ENCODE data around the gene NIPA2. TPM values are rescaled to one million over a fixed set of nuclear protein-coding genes. Genes with fewer than 3 reads are reported as not detected.

NIPA2 gene
- total RNA-seq, 1 experiment from 2014 or later, result 89.4 TPM

DNA sequence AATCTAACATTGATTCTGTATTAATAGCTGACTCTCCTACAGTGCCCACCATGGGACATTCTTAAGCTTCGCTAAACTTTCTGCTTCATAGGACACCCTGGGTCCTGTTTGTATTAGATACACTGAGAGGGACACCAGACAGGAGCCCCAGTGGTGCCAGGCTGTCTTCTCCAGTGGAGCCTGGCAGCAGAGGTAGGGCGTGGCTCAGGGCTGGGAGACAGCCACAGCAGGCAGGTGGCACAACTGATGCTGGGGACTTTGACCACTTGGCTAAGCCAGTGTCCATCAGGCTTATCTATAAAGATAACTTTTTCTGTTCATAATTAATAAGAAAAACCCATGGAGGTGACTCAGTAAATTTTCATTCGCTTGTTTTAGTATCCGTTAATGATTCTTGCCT is 30.2 kb upstream of the NIPA2 start:
- TF ChIP-seq, protein P1, sequence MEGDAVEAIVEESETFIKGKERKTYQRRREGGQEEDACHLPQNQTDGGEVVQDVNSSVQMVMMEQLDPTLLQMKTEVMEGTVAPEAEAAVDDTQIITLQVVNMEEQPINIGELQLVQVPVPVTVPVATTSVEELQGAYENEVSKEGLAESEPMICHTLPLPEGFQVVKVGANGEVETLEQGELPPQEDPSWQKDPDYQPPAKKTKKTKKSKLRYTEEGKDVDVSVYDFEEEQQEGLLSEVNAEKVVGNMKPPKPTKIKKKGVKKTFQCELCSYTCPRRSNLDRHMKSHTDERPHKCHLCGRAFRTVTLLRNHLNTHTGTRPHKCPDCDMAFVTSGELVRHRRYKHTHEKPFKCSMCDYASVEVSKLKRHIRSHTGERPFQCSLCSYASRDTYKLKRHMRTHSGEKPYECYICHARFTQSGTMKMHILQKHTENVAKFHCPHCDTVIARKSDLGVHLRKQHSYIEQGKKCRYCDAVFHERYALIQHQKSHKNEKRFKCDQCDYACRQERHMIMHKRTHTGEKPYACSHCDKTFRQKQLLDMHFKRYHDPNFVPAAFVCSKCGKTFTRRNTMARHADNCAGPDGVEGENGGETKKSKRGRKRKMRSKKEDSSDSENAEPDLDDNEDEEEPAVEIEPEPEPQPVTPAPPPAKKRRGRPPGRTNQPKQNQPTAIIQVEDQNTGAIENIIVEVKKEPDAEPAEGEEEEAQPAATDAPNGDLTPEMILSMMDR (IDR thresholded peaks at IDR 0.05; ENCODE audit: insufficient read depth in 1 of 2, low read depth in 1 of 2, low read length in 1 of 2, severe bottlenecking in 1 of 2, unreplicated experiment in 1 of 2), result no peak
- Mint-ChIP-seq H3K36me3 (ENCODE audit: insufficient read depth, unreplicated experiment) (peaks cover 16% of the 10 kb centered on the region), H3K27ac (ENCODE audit: unreplicated experiment) (no peak overlapping the region), H3K27me3 (ENCODE audit: insufficient read depth, unreplicated experiment) (no peaks in the 10 kb centered on the region), H3K4me3 (ENCODE audit: unreplicated experiment) (no peak overlapping the region), H3K4me1 (ENCODE audit: low read depth, unreplicated experiment) (no peaks in the 10 kb centered on the region), H3K9me3 (ENCODE audit: unreplicated experiment) (no peaks in the 10 kb centered on the region)
- H3K36me3 ChIP-seq (ENCODE audit: control insufficient read depth, insufficient read depth, low read length), result no peaks in the 10 kb centered on the region
- BruUV-seq (replicated peaks), result no TSS peak
- intact Hi-C loops (cut with micrococcal nuclease; ENCODE audit: unreplicated experiment), result loop anchor here (1.0 kb wide), 1 partner anchor 20 kb away; no protein-coding TSS in a partner anchor
- peaks cover 4% of the 10 kb centered on the region; the same call in 1 of the 2 replicates for H3K4me1 ChIP-seq
- no peak overlapping the region for H3K4me3 ChIP-seq (ENCODE audit: low read depth, low read length)
- CTCF ChIA-PET, result no interaction called here
- no peaks in the 10 kb centered on the region for H3K9me3 ChIP-seq
- POLR2A ChIA-PET, result interaction anchor here (1.0 kb wide), 1 partner anchor 30 kb away, joined by 4 read pairs; the partner anchor contains the start of gene NIPA2
- DNase-seq, result no peak
- H3K27me3 ChIP-seq (replicated peaks; ENCODE audit: control insufficient read depth, insufficient read depth, low read length), result no peaks in the 10 kb centered on the region

DNA sequence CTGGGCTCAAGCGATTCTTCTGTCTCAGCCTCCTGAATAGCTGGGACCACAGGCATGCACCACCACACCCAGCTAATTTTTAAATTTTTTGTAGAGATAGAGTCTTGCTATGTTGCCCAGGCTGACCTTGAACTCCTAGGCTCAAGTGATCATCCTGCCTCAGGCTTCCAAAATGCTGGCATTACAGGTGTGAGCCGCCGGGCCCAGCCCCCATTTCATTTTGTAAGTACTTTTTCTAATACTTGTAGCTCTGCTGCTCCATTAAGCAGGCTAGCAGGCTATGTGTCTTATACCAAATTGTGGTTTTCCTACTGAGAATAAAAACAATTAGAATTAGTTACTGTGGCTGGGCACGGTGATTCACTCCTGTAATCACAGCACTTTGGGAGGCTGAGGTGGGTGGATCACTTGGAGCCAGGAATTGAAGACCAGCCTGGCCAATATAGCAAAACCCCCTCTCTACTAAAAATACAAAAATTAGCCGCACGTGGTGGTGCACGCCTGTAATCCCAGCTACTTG is 29.6 kb upstream of the NIPA2 start:
- ChIA-PET POLR2A (interaction anchor here (1.0 kb wide), 1 partner anchor 29 kb away, joined by 4 read pairs; the partner anchor contains the start of gene NIPA2), CTCF (no interaction called here)
- TF ChIP-seq, protein P1 (IDR thresholded peaks at IDR 0.05; ENCODE audit: insufficient read depth in 1 of 2, low read depth in 1 of 2, low read length in 1 of 2, severe bottlenecking in 1 of 2, unreplicated experiment in 1 of 2), result no peak
- H3K9me3 Mint-ChIP-seq (ENCODE audit: unreplicated experiment), result no peaks in the 10 kb centered on the region
- peaks cover 16% of the 10 kb centered on the region for H3K36me3 Mint-ChIP-seq (ENCODE audit: insufficient read depth, unreplicated experiment)
- DNase-seq, result no peak
- H3K4me3 ChIP-seq (ENCODE audit: low read depth, low read length), result no peak overlapping the region
- no peaks in the 10 kb centered on the region for H3K27me3 Mint-ChIP-seq (ENCODE audit: insufficient read depth, unreplicated experiment)
- H3K4me1 ChIP-seq, result peaks cover 4% of the 10 kb centered on the region; the same call in 1 of the 2 replicates
- H3K4me3 Mint-ChIP-seq (ENCODE audit: unreplicated experiment), result no peak overlapping the region
- no peaks in the 10 kb centered on the region for H3K9me3 ChIP-seq
- H3K27ac Mint-ChIP-seq (ENCODE audit: unreplicated experiment), result no peak overlapping the region
- H3K27me3 ChIP-seq (replicated peaks; ENCODE audit: control insufficient read depth, insufficient read depth, low read length), result no peaks in the 10 kb centered on the region
- BruUV-seq (replicated peaks), result no TSS peak
- H3K36me3 ChIP-seq (ENCODE audit: control insufficient read depth, insufficient read depth, low read length), result no peaks in the 10 kb centered on the region
- intact Hi-C loops (cut with micrococcal nuclease; ENCODE audit: unreplicated experiment), result loop anchor here (1.0 kb wide), 1 partner anchor 19 kb away; no protein-coding TSS in a partner anchor
- no peaks in the 10 kb centered on the region for H3K4me1 Mint-ChIP-seq (ENCODE audit: low read depth, unreplicated experiment)

DNA sequence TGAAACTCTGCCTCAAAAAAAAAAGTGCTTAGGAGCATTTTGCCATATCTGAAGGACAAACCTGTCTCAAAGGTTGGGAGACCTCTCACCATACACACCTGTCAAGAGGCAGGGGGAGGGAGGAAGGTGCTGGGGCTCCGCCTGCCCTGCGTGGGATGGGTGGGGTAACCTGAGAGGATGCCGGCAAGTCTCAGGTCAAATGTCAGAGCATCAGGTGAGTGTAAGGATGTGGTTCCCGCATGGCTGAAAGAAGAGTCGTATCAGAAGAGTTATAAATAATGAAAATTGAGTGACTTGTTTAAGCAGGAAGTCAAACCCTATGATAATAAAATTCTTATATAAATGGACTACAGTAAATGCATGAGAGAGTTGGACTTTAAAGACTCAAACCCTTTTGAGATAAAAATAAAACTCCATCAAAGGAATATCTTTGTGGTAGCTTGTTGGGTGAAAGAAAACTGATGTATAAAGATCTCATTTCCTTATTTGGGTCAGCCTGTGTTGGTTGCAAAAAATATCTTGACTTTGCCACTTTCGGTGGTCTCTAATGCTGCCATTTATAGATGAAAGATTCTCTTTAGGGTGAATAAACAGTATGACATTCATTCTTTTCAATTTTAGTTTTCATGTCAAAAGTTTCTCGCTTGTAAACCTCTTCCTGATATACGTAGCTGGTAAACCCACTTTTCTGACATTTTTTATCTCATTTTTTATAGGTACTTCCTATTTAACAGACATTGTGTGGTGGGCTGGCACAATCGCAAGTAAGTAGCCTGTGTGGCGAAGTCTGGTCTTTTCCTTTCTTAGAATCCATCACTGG is 28.2 kb upstream of the NIPA2 start:
- CTCF ChIA-PET, result no interaction called here
- Mint-ChIP-seq H3K36me3 (ENCODE audit: insufficient read depth, unreplicated experiment) (peaks cover 26% of the 10 kb centered on the region), H3K4me1 (ENCODE audit: low read depth, unreplicated experiment) (no peaks in the 10 kb centered on the region), H3K4me3 (ENCODE audit: unreplicated experiment) (no peak overlapping the region), H3K27me3 (ENCODE audit: insufficient read depth, unreplicated experiment) (no peaks in the 10 kb centered on the region), H3K27ac (ENCODE audit: unreplicated experiment) (no peak overlapping the region), H3K9me3 (ENCODE audit: unreplicated experiment) (no peaks in the 10 kb centered on the region)
- no peak for DNase-seq
- Histone ChIP-seq H3K9me3 (no peaks in the 10 kb centered on the region), H3K4me1 (peaks cover 4% of the 10 kb centered on the region; the same call in 1 of the 2 replicates), H3K36me3 (ENCODE audit: control insufficient read depth, insufficient read depth, low read length) (no peaks in the 10 kb centered on the region), H3K27me3 (replicated peaks; ENCODE audit: control insufficient read depth, insufficient read depth, low read length) (no peaks in the 10 kb centered on the region), H3K4me3 (ENCODE audit: low read depth, low read length) (no peak overlapping the region)
- POLR2A ChIA-PET, result no interaction called here
- TF ChIP-seq, protein P1 (IDR thresholded peaks at IDR 0.05; ENCODE audit: insufficient read depth in 1 of 2, low read depth in 1 of 2, low read length in 1 of 2, severe bottlenecking in 1 of 2, unreplicated experiment in 1 of 2), result no peak
- no TSS peak for BruUV-seq (replicated peaks)
- intact Hi-C loops (cut with micrococcal nuclease; ENCODE audit: unreplicated experiment), result no loop called here
